MCF 10A (cell line): ENCODE data around the gene TMEM30A. TPM values are rescaled to one million over a fixed set of nuclear protein-coding genes. Genes with fewer than 3 reads are reported as not detected.

ENCODE experiments used
- BruUV-seq: library from RNA; stranded (reverse); fragments of 400-500 nt; replicated peaks from 2 replicates; lab custom pipeline; 2021; lab: Mats Ljungman, UMichigan
- CTCF ChIA-PET: fragments of 300-600 bp; sonication (Branson Sonifier 250); formaldehyde crosslinking; extraction: SDS; loops from one replicate; lab custom pipeline; 2021; ENCODE audit warnings: antibody characterized with exemption, inconsistent platforms; lab: Yijun Ruan, JAX
- POLR2A ChIA-PET: fragments of 300-600, 350-650 bp; sonication (Branson Sonifier 250); formaldehyde crosslinking; extraction: SDS; loops from one replicate; lab custom pipeline; 2020; ENCODE audit warnings: antibody characterized with exemption, inconsistent platforms; lab: Yijun Ruan, JAX
- DNase-seq: peaks from one replicate; pipeline ENCODE4 v3.0.0-alpha.2; 2018; ENCODE audit not compliant: unreplicated experiment
- H3K27ac Mint-ChIP-seq: one replicate; pipeline ENCODE4 v1.8.0; 2022; ENCODE audit warnings: mild to moderate bottlenecking, low read depth, mixed read lengths; ENCODE audit not compliant: unreplicated experiment
- H3K27me3 Mint-ChIP-seq: one replicate; pipeline ENCODE4 v1.8.0; 2022; ENCODE audit warnings: mixed read lengths; ENCODE audit not compliant: insufficient read depth, unreplicated experiment
- H3K36me3 Mint-ChIP-seq: one replicate; pipeline ENCODE4 v1.8.0; 2022; ENCODE audit warnings: mild to moderate bottlenecking, moderate library complexity, mixed read lengths; ENCODE audit not compliant: insufficient read depth, unreplicated experiment
- H3K4me1 Mint-ChIP-seq: one replicate; pipeline ENCODE4 v1.8.0; 2022; ENCODE audit warnings: mixed read lengths; ENCODE audit not compliant: insufficient read depth, unreplicated experiment
- H3K4me3 Mint-ChIP-seq: one replicate; pipeline ENCODE4 v1.8.0; 2022; ENCODE audit warnings: mild to moderate bottlenecking, moderate library complexity, mixed read lengths; ENCODE audit not compliant: unreplicated experiment
- H3K9me3 Mint-ChIP-seq: one replicate; pipeline ENCODE4 v1.8.0; 2022; ENCODE audit warnings: mixed read lengths; ENCODE audit not compliant: unreplicated experiment
- CTCF ChIP-seq: fragments of 200-600 bp; IDR thresholded peaks from one replicate; pipeline ENCODE4 v1.8.0; 2022; ENCODE audit warnings: antibody characterized with exemption, mild to moderate bottlenecking; ENCODE audit not compliant: unreplicated experiment
- intact Hi-C: fragments of 100-400 bp; cut with micrococcal nuclease; formaldehyde crosslinking; loops from 2 replicates; pipeline ENCODE4 v1.14.1; 2022
- total RNA-seq: library from RNA; stranded (reverse); gene quantifications from 2 replicates; pipeline ENCODE4 v1.2.3, GENCODE V29; 2022

TMEM30A gene
- total RNA-seq, 1 experiment from 2014 or later = 53.7 TPM

- TF ChIP-seq CTCF = no peak
- intact Hi-C loops = no loop called here
- Mint-ChIP-seq H3K4me1 (peaks cover 65% of the 10 kb centered on the region), H3K27ac (peak overlapping the region; percentile 53), H3K9me3 (peaks cover 15% of the 10 kb centered on the region), H3K4me3 (no peak overlapping the region), H3K27me3 (no peaks in the 10 kb centered on the region), H3K36me3 (peaks cover 17% of the 10 kb centered on the region)
- no TSS peak for BruUV-seq
- CTCF ChIA-PET = interaction anchor here (0.6 to 3.1 kb wide), 4 partner anchors 8 to 271 kb away, joined by 4 to 25 read pairs (median 6); partner anchors contain the start of gene TMEM30A
- POLR2A ChIA-PET = interaction anchor here (3.0 kb wide), 1 partner anchor 10 kb away, joined by 30 read pairs; the partner anchor contains the start of gene TMEM30A
- peak; percentile 39 for DNase-seq
Measured at GRCh38 chr6:75275067-75275466, 9.5 kb downstream of the TMEM30A start.

- Mint-ChIP-seq H3K36me3 (peaks cover 8% of the 10 kb centered on the region), H3K9me3 (peaks cover 15% of the 10 kb centered on the region), H3K27ac (peak overlapping the region; percentile 96), H3K4me1 (peaks cover 53% of the 10 kb centered on the region), H3K4me3 (no peak overlapping the region), H3K27me3 (no peaks in the 10 kb centered on the region)
- ChIA-PET CTCF (interaction anchor here (1.1 to 3.8 kb wide), 2 partner anchors 24 to 254 kb away, joined by 3 to 12 read pairs; no protein-coding TSS in a partner anchor), POLR2A (interaction anchor here (1.4 to 9.7 kb wide), 3 partner anchors 9 to 30 kb away, joined by 3 to 314 read pairs (median 50); partner anchors contain the start of genes COX7A2 and TMEM30A)
- BruUV-seq = no TSS peak
- no peak for TF ChIP-seq CTCF
- intact Hi-C loops = no loop called here
- no peak for DNase-seq
Measured at GRCh38 chr6:75273009-75273408, 11.6 kb downstream of the TMEM30A start.

- DNase-seq = peak; percentile 74
- intact Hi-C loops = no loop called here
- peaks cover 8% of the 10 kb centered on the region for H3K36me3 Mint-ChIP-seq
- H3K27me3 Mint-ChIP-seq = no peaks in the 10 kb centered on the region
- no TSS peak for BruUV-seq
- no peak overlapping the region for H3K4me3 Mint-ChIP-seq
- H3K9me3 Mint-ChIP-seq = peaks cover 15% of the 10 kb centered on the region
- no peak for TF ChIP-seq CTCF
- ChIA-PET CTCF (interaction anchor here (1.0 to 3.8 kb wide), 3 partner anchors 10 to 255 kb away, joined by 3 to 12 read pairs (median 5); partner anchors contain the start of gene TMEM30A), POLR2A (interaction anchor here (1.0 to 9.7 kb wide), 6 partner anchors 10 to 330 kb away, joined by 3 to 314 read pairs (median 3); partner anchors contain the start of genes COX7A2, SENP6 and TMEM30A)
- H3K27ac Mint-ChIP-seq = peak overlapping the region; percentile 96
- H3K4me1 Mint-ChIP-seq = peaks cover 51% of the 10 kb centered on the region
Measured at GRCh38 chr6:75272145-75272840, 12.3 kb downstream of the TMEM30A start.

GRCh38 chr6:75268988-75269354, 15.6 kb downstream of the TMEM30A start:
- DNase-seq = no peak
- ChIA-PET CTCF (interaction anchor here (0.5 to 2.9 kb wide), 7 partner anchors 10 to 333 kb away, joined by 3 to 18 read pairs (median 7); partner anchors contain the start of gene SENP6), POLR2A (interaction anchor here (1.7 to 9.7 kb wide), 3 partner anchors 14 to 26 kb away, joined by 4 to 314 read pairs (median 50); partner anchors contain the start of genes COX7A2 and TMEM30A)
- no peak for TF ChIP-seq CTCF
- intact Hi-C loops = no loop called here
- Mint-ChIP-seq H3K27ac (peak overlapping the region; percentile 96), H3K36me3 (peaks cover 14% of the 10 kb centered on the region), H3K4me3 (no peak overlapping the region), H3K9me3 (peaks cover 4% of the 10 kb centered on the region), H3K4me1 (peaks cover 27% of the 10 kb centered on the region), H3K27me3 (no peaks in the 10 kb centered on the region)
- BruUV-seq = no TSS peak
